Measurements from ENCODE around the gene FCRL3.

The FCRL3 gene

GRCh38 chr1:157691285-157691920, 9.2 kb downstream of the FCRL3 start:
- Histone ChIP-seq H3K4me1 (no peaks in the 10 kb centered on the region), H2AFZ (no peak overlapping the region), H3K4me2 (ENCODE audit: low read length) (no peak overlapping the region), H3K9me3 (ENCODE audit: control insufficient read depth, low read length) (no peaks in the 10 kb centered on the region), H3K27ac (no peak overlapping the region), H3K4me3 (ENCODE audit: low read depth, low read length) (no peak overlapping the region), H3K79me2 (no peaks in the 10 kb centered on the region), H3K27me3 (ENCODE audit: control insufficient read depth, insufficient read depth, low read length) (no peaks in the 10 kb centered on the region), H3K9ac (no peak overlapping the region), H3K36me3 (ENCODE audit: control insufficient read depth, insufficient read depth, low read length) (no peaks in the 10 kb centered on the region)
- TF ChIP-seq CTCF (IDR thresholded peaks at IDR 0.05) = no peak

GRCh38 chr1:157682710-157683437, 17.7 kb downstream of the FCRL3 start:
- no peak overlapping the region for H3K27ac ChIP-seq
- no peaks in the 10 kb centered on the region for H3K79me2 ChIP-seq
- H3K4me1 ChIP-seq = no peaks in the 10 kb centered on the region
- H3K9ac ChIP-seq = no peak overlapping the region
- H3K27me3 ChIP-seq (ENCODE audit: control insufficient read depth, insufficient read depth, low read length) = no peaks in the 10 kb centered on the region
- TF ChIP-seq CTCF (IDR thresholded peaks at IDR 0.05) = no peak
- no peaks in the 10 kb centered on the region for H3K36me3 ChIP-seq (ENCODE audit: control insufficient read depth, insufficient read depth, low read length)
- no peak overlapping the region for H3K4me3 ChIP-seq (ENCODE audit: low read depth, low read length)
- H3K4me2 ChIP-seq (ENCODE audit: low read length) = no peak overlapping the region
- no peak overlapping the region for H2AFZ ChIP-seq
- no peaks in the 10 kb centered on the region for H3K9me3 ChIP-seq (ENCODE audit: control insufficient read depth, low read length)

GRCh38 chr1:157678721-157679120, 21.8 kb downstream of the FCRL3 start:
- no peak overlapping the region for H3K4me2 ChIP-seq (ENCODE audit: low read length)
- no peak for TF ChIP-seq CTCF (IDR thresholded peaks at IDR 0.05)
- no peak overlapping the region for H2AFZ ChIP-seq
- no peaks in the 10 kb centered on the region for H3K9me3 ChIP-seq (ENCODE audit: control insufficient read depth, low read length)
- no peaks in the 10 kb centered on the region for H3K36me3 ChIP-seq (ENCODE audit: control insufficient read depth, insufficient read depth, low read length)
- no peak overlapping the region for H3K4me3 ChIP-seq (ENCODE audit: low read depth, low read length)
- no peaks in the 10 kb centered on the region for H3K27me3 ChIP-seq (ENCODE audit: control insufficient read depth, insufficient read depth, low read length)
- no peak overlapping the region for H3K9ac ChIP-seq
- H3K4me1 ChIP-seq = no peaks in the 10 kb centered on the region
- H3K27ac ChIP-seq = no peak overlapping the region
- no peaks in the 10 kb centered on the region for H3K79me2 ChIP-seq

GRCh38 chr1:157673008-157673407, 27.6 kb downstream of the FCRL3 start:
- Histone ChIP-seq H3K4me3 (ENCODE audit: low read depth, low read length) (no peak overlapping the region), H3K9me3 (ENCODE audit: control insufficient read depth, low read length) (no peaks in the 10 kb centered on the region), H2AFZ (no peak overlapping the region), H3K4me2 (ENCODE audit: low read length) (no peak overlapping the region), H3K36me3 (ENCODE audit: control insufficient read depth, insufficient read depth, low read length) (no peaks in the 10 kb centered on the region), H3K27me3 (ENCODE audit: control insufficient read depth, insufficient read depth, low read length) (no peaks in the 10 kb centered on the region), H3K9ac (no peak overlapping the region), H3K4me1 (no peaks in the 10 kb centered on the region), H3K79me2 (no peaks in the 10 kb centered on the region), H3K27ac (no peak overlapping the region)
- TF ChIP-seq CTCF (IDR thresholded peaks at IDR 0.05) = no peak

GRCh38 chr1:157671895-157672294, 28.7 kb downstream of the FCRL3 start:
- no peaks in the 10 kb centered on the region for H3K4me1 ChIP-seq
- no peaks in the 10 kb centered on the region for H3K79me2 ChIP-seq
- TF ChIP-seq CTCF (IDR thresholded peaks at IDR 0.05) = no peak
- H2AFZ ChIP-seq = no peak overlapping the region
- H3K4me3 ChIP-seq (ENCODE audit: low read depth, low read length) = no peak overlapping the region
- no peaks in the 10 kb centered on the region for H3K27me3 ChIP-seq (ENCODE audit: control insufficient read depth, insufficient read depth, low read length)
- no peak overlapping the region for H3K9ac ChIP-seq
- no peak overlapping the region for H3K4me2 ChIP-seq (ENCODE audit: low read length)
- H3K27ac ChIP-seq = no peak overlapping the region
- H3K36me3 ChIP-seq (ENCODE audit: control insufficient read depth, insufficient read depth, low read length) = no peaks in the 10 kb centered on the region
- H3K9me3 ChIP-seq (ENCODE audit: control insufficient read depth, low read length) = no peaks in the 10 kb centered on the region

Measured in parathyroid adenoma (tissue), 2 donors.